ENCODE results near the gene SIPA1.

- TF ChIP-seq, protein P1, sequence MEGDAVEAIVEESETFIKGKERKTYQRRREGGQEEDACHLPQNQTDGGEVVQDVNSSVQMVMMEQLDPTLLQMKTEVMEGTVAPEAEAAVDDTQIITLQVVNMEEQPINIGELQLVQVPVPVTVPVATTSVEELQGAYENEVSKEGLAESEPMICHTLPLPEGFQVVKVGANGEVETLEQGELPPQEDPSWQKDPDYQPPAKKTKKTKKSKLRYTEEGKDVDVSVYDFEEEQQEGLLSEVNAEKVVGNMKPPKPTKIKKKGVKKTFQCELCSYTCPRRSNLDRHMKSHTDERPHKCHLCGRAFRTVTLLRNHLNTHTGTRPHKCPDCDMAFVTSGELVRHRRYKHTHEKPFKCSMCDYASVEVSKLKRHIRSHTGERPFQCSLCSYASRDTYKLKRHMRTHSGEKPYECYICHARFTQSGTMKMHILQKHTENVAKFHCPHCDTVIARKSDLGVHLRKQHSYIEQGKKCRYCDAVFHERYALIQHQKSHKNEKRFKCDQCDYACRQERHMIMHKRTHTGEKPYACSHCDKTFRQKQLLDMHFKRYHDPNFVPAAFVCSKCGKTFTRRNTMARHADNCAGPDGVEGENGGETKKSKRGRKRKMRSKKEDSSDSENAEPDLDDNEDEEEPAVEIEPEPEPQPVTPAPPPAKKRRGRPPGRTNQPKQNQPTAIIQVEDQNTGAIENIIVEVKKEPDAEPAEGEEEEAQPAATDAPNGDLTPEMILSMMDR (IDR thresholded peaks at IDR 0.05) = peak in 3 of 6 experiments; percentile 42 to 46 (median 45)
- TF ChIP-seq POLR2A (IDR thresholded peaks at IDR 0.05) = no peak
Observed at GRCh38 chr11:65591939-65592857, 45.7 kb upstream of the SIPA1 start.

Data from Peyer's patch (tissue), 4 donors.